Measurements from ENCODE around the gene TTC38. TPM values are rescaled to one million over a fixed set of nuclear protein-coding genes. Genes with fewer than 3 reads are reported as not detected.

TTC38 gene
- total and polyA plus RNA-seq, 9 donors, result 15.6 to 29.1 (median 19.3) TPM

DNA sequence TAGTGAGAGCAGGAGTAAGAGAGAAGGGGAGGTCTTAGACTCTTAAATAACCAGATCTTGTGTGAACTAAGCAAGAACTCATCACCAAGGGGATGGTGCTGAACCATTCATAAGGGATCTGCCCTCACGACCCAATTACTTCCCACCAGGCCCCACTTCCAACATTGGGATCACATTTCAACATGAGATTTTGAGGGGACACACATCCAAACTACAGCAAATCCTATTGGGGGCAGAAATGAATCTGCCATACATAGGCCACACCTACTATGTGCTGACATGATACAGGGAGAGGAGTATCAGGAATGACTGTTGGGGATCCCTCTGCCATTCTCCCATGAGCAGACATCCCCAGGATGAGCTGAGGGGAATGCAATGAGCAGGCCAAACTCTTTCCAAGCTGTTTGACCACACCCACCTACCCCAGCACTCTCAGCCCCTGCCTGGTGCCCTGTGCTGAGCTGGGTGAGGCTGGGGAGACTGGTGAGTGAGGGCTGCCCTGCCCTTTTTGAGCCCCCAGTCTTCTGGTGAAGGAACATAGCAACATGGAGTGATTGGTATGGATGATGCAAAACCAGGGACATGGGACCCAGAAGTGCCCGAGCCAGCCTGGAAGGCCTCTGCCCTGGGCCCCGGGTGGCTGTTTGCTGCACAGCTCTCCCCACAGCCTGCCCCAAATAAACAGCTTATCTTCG is 27.6 kb downstream of the TTC38 start:
- Histone ChIP-seq H3K36me3 (ENCODE audit: control insufficient read depth, insufficient read depth, low read length) (peaks cover 42% of the 10 kb centered on the region), H3K4me1 (ENCODE audit: control insufficient read depth, insufficient read depth, low read length) (peaks cover 22% of the 10 kb centered on the region), H3K27ac (ENCODE audit: low read length) (peak overlapping the region; percentile 92), H3K4me3 (ENCODE audit: low read length) (no peak overlapping the region), H3K9me3 (replicated peaks; ENCODE audit: control insufficient read depth, low read depth, low read length) (no peaks in the 10 kb centered on the region), H3K27me3 (ENCODE audit: control insufficient read depth, insufficient read depth, low read length) (no peaks in the 10 kb centered on the region)
- no peak for DNase-seq
- WGBS (ENCODE audit: insufficient coverage), result 58% methylated on average over 2 of the region's 4 CpGs

DNA sequence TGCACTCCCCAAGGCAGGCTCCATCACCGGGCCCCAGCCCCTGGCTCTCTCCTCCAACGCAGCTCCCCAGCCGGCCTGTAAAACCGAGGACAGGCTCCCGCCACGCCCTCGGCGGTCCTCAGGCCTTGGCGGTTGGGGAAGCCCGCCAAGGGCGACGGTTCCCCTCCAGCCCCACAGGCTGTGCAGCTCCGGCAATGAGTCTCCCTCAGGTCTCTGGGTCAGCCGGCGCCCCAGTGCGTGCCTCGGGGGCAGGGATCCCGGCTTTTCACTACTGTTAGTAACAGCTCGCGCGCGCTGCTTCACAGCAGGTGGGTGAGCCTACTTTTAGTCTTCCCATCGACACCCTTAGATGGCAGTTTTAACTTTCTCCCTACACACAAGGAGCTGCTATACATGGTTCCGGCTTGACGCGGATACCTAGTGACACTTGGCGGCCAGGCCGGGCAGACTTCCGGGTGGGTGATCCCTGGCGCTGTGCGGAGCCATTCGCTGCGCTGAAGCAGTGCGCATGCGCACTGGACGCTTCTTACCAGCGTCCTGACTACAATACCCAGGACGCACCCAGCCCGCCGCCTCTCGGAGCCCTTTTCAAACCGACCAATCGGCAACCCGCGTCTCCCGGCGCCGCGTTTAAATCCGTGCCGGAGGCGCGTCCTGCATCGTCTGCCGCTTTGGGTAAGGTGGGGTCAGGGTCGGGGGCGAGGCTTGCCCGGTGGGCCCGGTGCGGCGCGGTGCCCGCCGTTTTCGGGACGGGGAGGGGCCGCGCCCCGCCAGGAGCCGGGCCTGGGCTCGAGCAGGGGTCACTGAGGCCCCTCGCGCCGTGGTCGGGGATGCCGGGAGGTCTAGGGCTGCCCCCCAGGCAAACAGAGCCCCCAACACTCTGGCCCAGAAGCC is 28.7 kb downstream of the TTC38 start, which contains the start of gene GTSE1:
TSS of gene GTSE1 (plus strand) at position 614 of the 894 bp plus-strand sequence. CDS start 531 bp downstream, outside the sequence.
- H3K27ac ChIP-seq (ENCODE audit: low read length), result peak within 1 kb of the TSS; percentile 92
- H3K36me3 ChIP-seq (ENCODE audit: control insufficient read depth, insufficient read depth, low read length), result peaks cover 40% of the 10 kb centered on the region
- H3K4me1 ChIP-seq (ENCODE audit: control insufficient read depth, insufficient read depth, low read length), result peaks cover 22% of the 10 kb centered on the region
- no peaks in the 10 kb centered on the region for H3K27me3 ChIP-seq (ENCODE audit: control insufficient read depth, insufficient read depth, low read length)
- under 1% methylated on average over 76 of the region's 76 CpGs for WGBS (ENCODE audit: insufficient coverage)
- peak within 1 kb of the TSS; percentile 60 for H3K4me3 ChIP-seq (ENCODE audit: low read length)
- no peaks in the 10 kb centered on the region for H3K9me3 ChIP-seq (replicated peaks; ENCODE audit: control insufficient read depth, low read depth, low read length)
- peak; percentile 99 for DNase-seq

DNA sequence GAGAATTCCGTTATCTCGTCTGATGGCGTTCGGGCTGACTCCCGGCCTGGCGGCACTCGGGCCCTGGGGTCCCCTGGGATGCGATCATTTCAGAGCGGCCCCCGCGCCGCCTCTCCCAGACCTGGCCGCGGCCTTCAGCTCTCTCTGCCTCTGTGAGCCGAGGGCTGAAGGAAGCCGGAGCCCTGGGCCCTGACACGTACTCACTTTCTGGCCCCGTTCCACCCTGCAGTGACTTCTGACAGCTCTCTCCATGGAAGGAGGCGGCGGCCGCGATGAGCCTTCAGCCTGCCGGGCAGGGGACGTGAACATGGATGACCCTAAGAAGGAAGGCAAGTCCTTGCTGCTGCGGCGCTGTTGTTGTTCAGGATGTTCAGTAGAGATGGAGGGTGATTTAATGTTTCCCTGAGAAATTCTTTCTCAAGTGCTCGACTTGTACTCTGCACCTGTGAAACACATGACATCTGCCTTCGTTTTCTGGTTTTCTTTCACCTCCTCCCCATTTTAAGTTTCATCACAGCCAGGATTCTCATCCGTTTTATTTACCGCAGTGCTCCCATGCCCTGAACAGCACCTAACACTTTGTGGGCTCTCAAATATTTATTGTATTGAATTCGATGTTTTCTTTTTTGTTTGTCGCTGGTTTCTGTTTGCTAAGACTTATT is 29.5 kb downstream of the TTC38 start:
- Histone ChIP-seq H3K36me3 (ENCODE audit: control insufficient read depth, insufficient read depth, low read length) (peaks cover 36% of the 10 kb centered on the region), H3K9me3 (replicated peaks; ENCODE audit: control insufficient read depth, low read depth, low read length) (no peaks in the 10 kb centered on the region), H3K4me1 (ENCODE audit: control insufficient read depth, insufficient read depth, low read length) (peaks cover 22% of the 10 kb centered on the region), H3K27me3 (ENCODE audit: control insufficient read depth, insufficient read depth, low read length) (no peaks in the 10 kb centered on the region), H3K4me3 (ENCODE audit: low read length) (peak overlapping the region; percentile 60), H3K27ac (ENCODE audit: low read length) (no peak overlapping the region)
- 0% methylated on average over 28 of the region's 32 CpGs for WGBS (ENCODE audit: insufficient coverage)
- DNase-seq, result peak; percentile 55

DNA sequence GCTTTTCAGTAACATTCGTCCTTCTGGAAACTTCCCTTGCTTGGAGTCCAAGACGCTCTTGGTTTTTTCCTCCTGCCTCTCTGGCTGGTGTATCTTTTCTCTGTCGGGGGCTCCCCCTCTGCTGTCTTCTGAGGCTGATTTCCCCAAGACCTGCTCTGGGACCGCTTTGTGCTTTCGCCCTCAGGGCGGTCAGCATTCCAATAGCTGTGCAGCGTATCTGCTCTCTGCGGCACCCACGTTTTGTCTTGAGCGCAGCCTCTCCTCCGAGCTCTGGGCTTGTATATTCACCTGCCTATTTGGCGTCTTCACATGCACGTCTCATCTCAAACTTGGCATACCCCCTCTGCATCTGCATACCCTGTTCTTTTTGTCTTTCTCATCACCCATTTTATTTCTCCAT is 31.3 kb downstream of the TTC38 start:
- Histone ChIP-seq H3K9me3 (replicated peaks; ENCODE audit: control insufficient read depth, low read depth, low read length) (no peaks in the 10 kb centered on the region), H3K4me3 (ENCODE audit: low read length) (no peak overlapping the region), H3K27me3 (ENCODE audit: control insufficient read depth, insufficient read depth, low read length) (no peaks in the 10 kb centered on the region), H3K27ac (ENCODE audit: low read length) (no peak overlapping the region), H3K4me1 (ENCODE audit: control insufficient read depth, insufficient read depth, low read length) (peaks cover 18% of the 10 kb centered on the region), H3K36me3 (ENCODE audit: control insufficient read depth, insufficient read depth, low read length) (peaks cover 23% of the 10 kb centered on the region)
- 88% methylated on average over 13 of the region's 13 CpGs for WGBS (ENCODE audit: insufficient coverage)
- DNase-seq, result no peak

DNA sequence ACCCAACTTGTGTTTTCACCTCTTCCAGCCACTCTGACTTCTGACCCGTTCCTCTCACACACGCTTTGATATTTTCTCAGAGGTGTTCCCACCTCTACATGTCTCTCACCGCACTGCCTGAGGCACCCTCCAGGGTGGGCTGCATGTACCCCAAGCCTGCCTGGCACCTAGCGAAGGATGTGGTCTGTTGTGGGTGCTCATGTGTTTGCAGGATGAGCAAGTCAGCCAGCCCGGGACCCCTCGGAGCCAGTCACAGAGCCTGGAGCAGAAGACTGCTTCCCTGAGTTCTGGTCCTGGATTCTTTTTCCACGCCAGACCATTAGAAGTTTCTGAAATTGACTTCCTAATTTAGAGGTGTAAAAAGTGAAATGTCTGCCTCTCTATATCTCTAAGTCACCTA is 32.7 kb downstream of the TTC38 start:
- no peaks in the 10 kb centered on the region for H3K27me3 ChIP-seq (ENCODE audit: control insufficient read depth, insufficient read depth, low read length)
- H3K4me3 ChIP-seq (ENCODE audit: low read length), result no peak overlapping the region
- H3K9me3 ChIP-seq (replicated peaks; ENCODE audit: control insufficient read depth, low read depth, low read length), result no peaks in the 10 kb centered on the region
- H3K27ac ChIP-seq (ENCODE audit: low read length), result no peak overlapping the region
- H3K36me3 ChIP-seq (ENCODE audit: control insufficient read depth, insufficient read depth, low read length), result peaks cover 20% of the 10 kb centered on the region
- peaks cover 18% of the 10 kb centered on the region for H3K4me1 ChIP-seq (ENCODE audit: control insufficient read depth, insufficient read depth, low read length)
- no peak for DNase-seq
- 98% methylated on average over 5 of the region's 7 CpGs for WGBS (ENCODE audit: insufficient coverage)

DNA sequence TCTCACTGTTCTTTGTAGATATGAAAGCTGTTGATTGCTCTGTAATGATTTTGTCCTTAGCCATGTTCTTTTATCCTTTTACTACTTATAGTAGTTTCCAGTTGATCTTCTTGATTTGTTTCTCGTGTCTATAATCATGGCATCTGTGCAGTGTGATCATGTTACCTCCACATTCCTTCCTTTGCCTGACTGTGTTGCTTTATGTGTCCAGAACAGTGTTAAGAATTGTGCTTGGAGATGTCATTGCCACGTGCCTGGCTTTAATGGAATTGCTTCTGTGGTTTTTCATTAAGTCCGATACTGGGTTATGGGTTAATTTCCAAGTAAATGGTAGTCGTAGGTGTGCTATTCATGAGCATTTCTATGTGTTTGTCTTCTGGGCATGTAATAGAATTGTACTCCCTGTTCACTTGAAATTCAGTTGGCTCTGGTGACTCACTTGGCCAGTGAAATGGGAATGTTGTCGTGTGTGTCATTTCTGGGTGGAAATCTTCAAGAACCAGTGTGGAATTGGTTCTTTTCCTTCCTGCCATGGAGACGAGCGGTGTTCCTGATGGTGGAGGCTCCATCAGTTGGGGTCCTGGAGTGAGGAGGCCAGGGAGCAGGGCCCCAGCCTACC is 35.6 kb downstream of the TTC38 start:
- 86% methylated on average over 3 of the region's 7 CpGs for WGBS (ENCODE audit: insufficient coverage)
- no peaks in the 10 kb centered on the region for H3K4me1 ChIP-seq (ENCODE audit: control insufficient read depth, insufficient read depth, low read length)
- H3K27me3 ChIP-seq (ENCODE audit: control insufficient read depth, insufficient read depth, low read length), result no peaks in the 10 kb centered on the region
- H3K36me3 ChIP-seq (ENCODE audit: control insufficient read depth, insufficient read depth, low read length), result peaks cover 22% of the 10 kb centered on the region
- DNase-seq, result no peak
- no peak overlapping the region for H3K4me3 ChIP-seq (ENCODE audit: low read length)
- no peak overlapping the region for H3K27ac ChIP-seq (ENCODE audit: low read length)
- no peaks in the 10 kb centered on the region for H3K9me3 ChIP-seq (replicated peaks; ENCODE audit: control insufficient read depth, low read depth, low read length)

DNA sequence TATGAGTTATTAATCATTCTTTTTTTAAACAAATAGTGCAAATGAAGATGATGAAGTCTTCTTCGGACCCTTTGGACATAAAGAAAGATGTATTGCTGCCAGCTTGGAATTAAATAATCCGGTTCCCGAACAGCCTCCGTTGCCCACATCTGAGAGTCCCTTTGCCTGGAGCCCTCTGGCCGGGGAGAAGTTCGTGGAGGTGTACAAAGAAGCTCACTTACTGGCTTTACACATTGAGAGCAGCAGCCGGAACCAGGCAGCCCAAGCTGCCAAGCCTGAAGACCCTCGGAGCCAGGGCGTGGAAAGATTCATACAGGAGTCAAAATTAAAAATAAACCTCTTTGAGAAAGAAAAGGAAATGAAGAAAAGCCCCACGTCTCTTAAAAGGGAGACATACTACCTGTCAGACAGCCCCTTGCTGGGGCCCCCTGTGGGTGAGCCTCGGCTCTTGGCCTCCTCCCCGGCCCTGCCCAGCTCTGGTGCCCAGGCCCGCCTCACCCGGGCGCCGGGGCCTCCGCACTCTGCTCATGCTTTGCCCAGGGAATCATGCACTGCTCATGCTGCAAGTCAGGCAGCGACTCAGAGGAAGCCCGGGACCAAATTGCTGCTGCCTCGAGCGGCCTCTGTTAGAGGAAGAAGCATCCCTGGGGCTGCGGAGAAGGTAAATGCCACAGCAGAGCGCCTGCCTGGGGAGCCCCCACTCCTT is 40.6 kb downstream of the TTC38 start:
- H3K9me3 ChIP-seq (replicated peaks; ENCODE audit: control insufficient read depth, low read depth, low read length), result no peaks in the 10 kb centered on the region
- H3K36me3 ChIP-seq (ENCODE audit: control insufficient read depth, insufficient read depth, low read length), result peaks cover 21% of the 10 kb centered on the region
- H3K4me3 ChIP-seq (ENCODE audit: low read length), result no peak overlapping the region
- WGBS (ENCODE audit: insufficient coverage), result 90% methylated on average over 21 of the region's 23 CpGs
- H3K27me3 ChIP-seq (ENCODE audit: control insufficient read depth, insufficient read depth, low read length), result no peaks in the 10 kb centered on the region
- no peaks in the 10 kb centered on the region for H3K4me1 ChIP-seq (ENCODE audit: control insufficient read depth, insufficient read depth, low read length)
- no peak overlapping the region for H3K27ac ChIP-seq (ENCODE audit: low read length)
- no peak for DNase-seq

DNA sequence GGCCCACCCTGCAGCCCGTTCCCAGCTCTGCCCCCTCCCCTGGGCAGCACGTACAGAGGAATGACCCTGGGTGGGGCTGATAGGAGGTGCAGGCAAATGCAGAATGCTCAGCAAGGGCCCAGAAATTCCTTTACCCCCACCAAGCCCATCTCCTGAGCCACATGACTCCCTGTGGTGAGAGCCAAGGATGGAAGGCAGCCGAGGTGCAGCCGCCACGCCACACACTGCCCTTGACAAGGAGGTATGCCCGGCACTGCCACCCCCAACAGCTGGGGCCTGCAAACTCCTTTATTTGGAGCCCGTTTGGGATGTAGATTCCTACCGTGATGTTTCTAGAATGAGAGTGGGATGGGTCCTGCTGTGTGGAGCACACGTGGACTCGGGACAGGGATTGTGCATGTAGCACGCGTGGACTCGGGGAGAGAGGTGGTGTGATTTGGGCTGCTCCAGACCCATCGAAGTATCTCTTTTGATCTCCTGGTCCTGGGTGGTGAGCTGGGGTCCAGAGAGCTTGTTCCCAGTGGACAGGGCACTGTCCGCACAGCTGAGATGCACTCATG is 41.8 kb downstream of the TTC38 start:
- H3K27ac ChIP-seq (ENCODE audit: low read length), result no peak overlapping the region
- 88% methylated on average over 10 of the region's 15 CpGs for WGBS (ENCODE audit: insufficient coverage)
- H3K4me1 ChIP-seq (ENCODE audit: control insufficient read depth, insufficient read depth, low read length), result no peaks in the 10 kb centered on the region
- no peak overlapping the region for H3K4me3 ChIP-seq (ENCODE audit: low read length)
- H3K9me3 ChIP-seq (replicated peaks; ENCODE audit: control insufficient read depth, low read depth, low read length), result no peaks in the 10 kb centered on the region
- DNase-seq, result no peak
- peaks cover 23% of the 10 kb centered on the region for H3K36me3 ChIP-seq (ENCODE audit: control insufficient read depth, insufficient read depth, low read length)
- no peaks in the 10 kb centered on the region for H3K27me3 ChIP-seq (ENCODE audit: control insufficient read depth, insufficient read depth, low read length)

DNA sequence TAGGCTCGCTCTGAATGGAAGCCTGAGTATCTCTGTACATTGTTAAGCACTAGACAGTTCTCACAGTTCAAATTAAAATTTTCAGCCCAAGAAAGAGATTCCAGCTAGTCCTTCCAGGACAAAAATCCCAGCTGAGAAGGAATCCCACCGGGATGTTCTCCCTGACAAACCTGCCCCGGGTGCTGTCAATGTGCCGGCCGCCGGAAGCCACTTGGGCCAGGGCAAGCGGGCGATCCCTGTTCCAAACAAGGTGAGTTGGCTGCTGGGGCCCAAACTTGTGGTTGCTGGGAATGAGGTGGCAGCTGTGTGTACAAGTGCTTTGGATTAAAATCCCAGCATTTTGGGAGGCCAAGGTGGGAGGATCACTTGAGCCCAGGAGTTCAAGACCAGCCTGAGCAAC is 44.2 kb downstream of the TTC38 start:
- Histone ChIP-seq H3K4me1 (ENCODE audit: control insufficient read depth, insufficient read depth, low read length) (no peaks in the 10 kb centered on the region), H3K27me3 (ENCODE audit: control insufficient read depth, insufficient read depth, low read length) (no peaks in the 10 kb centered on the region), H3K27ac (ENCODE audit: low read length) (no peak overlapping the region), H3K4me3 (ENCODE audit: low read length) (no peak overlapping the region), H3K36me3 (ENCODE audit: control insufficient read depth, insufficient read depth, low read length) (peaks cover 28% of the 10 kb centered on the region), H3K9me3 (replicated peaks; ENCODE audit: control insufficient read depth, low read depth, low read length) (no peaks in the 10 kb centered on the region)
- no peak for DNase-seq
- 92% methylated on average over 8 of the region's 8 CpGs for WGBS (ENCODE audit: insufficient coverage)

Measured in muscle of leg (tissue), 11 donors.